HG03159 (cell line): ENCODE results near the gene ADARB2.
"Not testable (repeated sequence)": the region's sequence is repeated elsewhere in the genome, so short reads cannot be mapped to it uniquely, and the experiment has no call there.

Source experiments
- ATAC-seq: cut with Tn5 transposase; IDR thresholded peaks from one replicate; pipeline ENCODE4 v1.9.1; 2021; ENCODE audit warnings: mild to moderate bottlenecking, moderate library complexity; ENCODE audit not compliant: unreplicated experiment

ADARB2 gene

GRCh38 chr10:1219874-1220273, 517.5 kb downstream of the ADARB2 start:
- not testable (repeated sequence) for ATAC-seq

GRCh38 chr10:1217661-1218060, 519.7 kb downstream of the ADARB2 start:
- ATAC-seq: no peak

GRCh38 chr10:1217237-1217587, 520.1 kb downstream of the ADARB2 start:
- no peak for ATAC-seq

- ATAC-seq: no peak
Observed at GRCh38 chr10:1216574-1217236, 520.6 kb downstream of the ADARB2 start.

GRCh38 chr10:1215862-1216573, 521.3 kb downstream of the ADARB2 start:
- no peak for ATAC-seq

- ATAC-seq: no peak
Observed at GRCh38 chr10:1214882-1215540, 522.3 kb downstream of the ADARB2 start.

GRCh38 chr10:1214071-1214675, 523.2 kb downstream of the ADARB2 start:
- ATAC-seq: no peak

- ATAC-seq: no peak
Observed at GRCh38 chr10:1213252-1214070, 523.9 kb downstream of the ADARB2 start.

- no peak for ATAC-seq
Observed at GRCh38 chr10:1212571-1213141, 524.7 kb downstream of the ADARB2 start.

- ATAC-seq: no peak
Observed at GRCh38 chr10:1211844-1212570, 525.3 kb downstream of the ADARB2 start.

GRCh38 chr10:1210667-1211066, 526.7 kb downstream of the ADARB2 start:
- no peak for ATAC-seq

- ATAC-seq: no peak
Observed at GRCh38 chr10:1209355-1209979, 527.9 kb downstream of the ADARB2 start.

- ATAC-seq: no peak
Observed at GRCh38 chr10:1208366-1209311, 528.7 kb downstream of the ADARB2 start.

GRCh38 chr10:1206601-1207000, 530.7 kb downstream of the ADARB2 start:
- ATAC-seq: no peak

- ATAC-seq: no peak
Observed at GRCh38 chr10:1206101-1206500, 531.2 kb downstream of the ADARB2 start.

GRCh38 chr10:1205450-1206030, 531.8 kb downstream of the ADARB2 start:
- ATAC-seq: no peak

- no peak for ATAC-seq
Observed at GRCh38 chr10:1204434-1205326, 532.6 kb downstream of the ADARB2 start.
